ENCODE data around the gene PPP1R16B. TPM values are rescaled to one million over a fixed set of nuclear protein-coding genes. Genes with fewer than 3 reads are reported as not detected.
"Not testable (repeated sequence)": the region's sequence is repeated elsewhere in the genome, so short reads cannot be mapped to it uniquely, and the experiment has no call there.

PPP1R16B gene
- total RNA-seq, 1 donor: 0.09 TPM

- no peak overlapping the region for H3K4me3 ChIP-seq (ENCODE audit: low read depth, low read length)
- TF ChIP-seq, protein P1, sequence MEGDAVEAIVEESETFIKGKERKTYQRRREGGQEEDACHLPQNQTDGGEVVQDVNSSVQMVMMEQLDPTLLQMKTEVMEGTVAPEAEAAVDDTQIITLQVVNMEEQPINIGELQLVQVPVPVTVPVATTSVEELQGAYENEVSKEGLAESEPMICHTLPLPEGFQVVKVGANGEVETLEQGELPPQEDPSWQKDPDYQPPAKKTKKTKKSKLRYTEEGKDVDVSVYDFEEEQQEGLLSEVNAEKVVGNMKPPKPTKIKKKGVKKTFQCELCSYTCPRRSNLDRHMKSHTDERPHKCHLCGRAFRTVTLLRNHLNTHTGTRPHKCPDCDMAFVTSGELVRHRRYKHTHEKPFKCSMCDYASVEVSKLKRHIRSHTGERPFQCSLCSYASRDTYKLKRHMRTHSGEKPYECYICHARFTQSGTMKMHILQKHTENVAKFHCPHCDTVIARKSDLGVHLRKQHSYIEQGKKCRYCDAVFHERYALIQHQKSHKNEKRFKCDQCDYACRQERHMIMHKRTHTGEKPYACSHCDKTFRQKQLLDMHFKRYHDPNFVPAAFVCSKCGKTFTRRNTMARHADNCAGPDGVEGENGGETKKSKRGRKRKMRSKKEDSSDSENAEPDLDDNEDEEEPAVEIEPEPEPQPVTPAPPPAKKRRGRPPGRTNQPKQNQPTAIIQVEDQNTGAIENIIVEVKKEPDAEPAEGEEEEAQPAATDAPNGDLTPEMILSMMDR (IDR thresholded peaks at IDR 0.05; ENCODE audit: insufficient read depth, low read length): no peak
- no peak for DNase-seq (ENCODE audit: low read depth)
These were observed 152.5 kb downstream of the PPP1R16B start for GRCh38 chr20:38957915-38958485.

GRCh38 chr20:38960187-38960687, 154.7 kb downstream of the PPP1R16B start:
- DNase-seq (ENCODE audit: low read depth); H3K4me3 ChIP-seq (ENCODE audit: low read depth, low read length): not testable (repeated sequence)

GRCh38 chr20:38961530-38962043, 156.1 kb downstream of the PPP1R16B start:
- TF ChIP-seq, protein P1 (IDR thresholded peaks at IDR 0.05; ENCODE audit: insufficient read depth, low read length): no peak
- H3K4me3 ChIP-seq (ENCODE audit: low read depth, low read length): peak overlapping the region; percentile 80
- no peak for DNase-seq (ENCODE audit: low read depth)

DNA sequence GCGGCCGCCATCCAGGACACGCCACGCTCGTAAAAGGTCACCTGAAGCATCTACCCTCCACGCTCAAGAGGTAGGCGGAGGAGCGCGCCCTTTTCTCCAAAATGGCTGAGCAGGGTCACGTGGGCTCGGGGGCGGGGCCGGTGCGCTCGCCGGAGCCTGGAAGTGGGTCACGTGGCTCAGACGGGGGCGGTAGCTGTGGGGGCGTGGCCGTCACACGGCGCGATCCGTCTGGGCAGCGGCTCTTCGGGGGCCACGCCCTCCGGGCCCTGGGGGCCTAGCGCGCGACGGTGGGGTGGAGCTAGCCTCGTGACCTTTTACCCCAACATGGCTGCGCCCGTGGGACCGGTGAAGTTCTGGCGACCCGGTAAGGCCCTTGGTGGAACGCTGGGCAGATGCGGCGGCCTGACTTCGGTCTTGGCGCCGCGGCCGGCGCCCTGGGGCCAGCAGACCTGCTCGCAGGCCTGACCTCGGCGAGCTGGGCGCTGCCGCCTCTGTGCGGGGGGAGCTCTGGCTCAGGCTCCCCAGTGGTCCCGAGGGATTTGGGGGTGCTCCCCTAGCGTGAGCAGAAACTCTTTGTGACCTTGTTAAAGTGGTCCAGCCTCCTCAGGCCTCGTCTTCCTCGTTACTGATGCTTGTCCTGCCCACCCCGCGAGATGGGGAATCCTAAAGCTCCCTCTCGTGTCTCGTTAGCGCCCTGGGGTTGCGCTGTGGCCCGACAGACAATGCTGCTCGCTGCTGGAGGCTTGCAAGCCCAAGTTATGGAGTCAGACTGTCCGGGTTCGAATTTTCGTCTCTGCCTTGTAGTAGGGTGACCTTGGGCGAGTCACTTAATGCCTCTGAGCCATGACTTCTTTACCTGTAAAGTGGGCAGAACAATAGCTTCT, 156.8 kb downstream of the PPP1R16B start, which contains the start of gene DHX35:
DHX35 (plus strand) TSS at position 301 of the 884 bp plus-strand sequence; CDS start at position 325, 24 bp downstream.
- DNase-seq (ENCODE audit: low read depth): peak; percentile 94
- peak within 1 kb of the TSS; percentile 93 for H3K4me3 ChIP-seq (ENCODE audit: low read depth, low read length)
- TF ChIP-seq, protein P1 (IDR thresholded peaks at IDR 0.05; ENCODE audit: insufficient read depth, low read length): peak; percentile 61

DNA sequence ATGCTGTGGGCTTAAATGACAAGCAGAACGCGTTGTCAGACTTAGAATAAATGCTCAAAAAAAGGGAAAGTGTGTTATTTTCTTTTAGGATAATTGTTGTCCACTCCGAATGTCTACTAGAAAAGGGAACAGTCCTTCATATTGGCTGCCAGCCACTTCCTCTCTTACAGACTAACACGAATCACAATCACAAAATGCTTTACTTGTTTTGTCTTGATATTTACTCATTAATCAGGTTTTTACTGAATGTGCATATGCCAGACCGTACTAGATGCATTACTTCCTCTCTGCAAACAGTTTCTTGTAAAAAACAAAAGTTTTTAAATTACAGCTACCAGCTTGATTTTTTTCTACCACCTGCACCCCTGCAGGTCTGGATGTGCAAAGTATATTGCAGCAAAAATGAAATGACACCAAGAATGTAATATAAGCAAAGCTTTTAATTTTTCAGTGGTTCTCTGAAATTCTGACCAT, 157.5 kb downstream of the PPP1R16B start:
- no peak for DNase-seq (ENCODE audit: low read depth)
- peak overlapping the region; percentile 93 for H3K4me3 ChIP-seq (ENCODE audit: low read depth, low read length)
- TF ChIP-seq, protein P1 (IDR thresholded peaks at IDR 0.05; ENCODE audit: insufficient read depth, low read length): no peak

DNA sequence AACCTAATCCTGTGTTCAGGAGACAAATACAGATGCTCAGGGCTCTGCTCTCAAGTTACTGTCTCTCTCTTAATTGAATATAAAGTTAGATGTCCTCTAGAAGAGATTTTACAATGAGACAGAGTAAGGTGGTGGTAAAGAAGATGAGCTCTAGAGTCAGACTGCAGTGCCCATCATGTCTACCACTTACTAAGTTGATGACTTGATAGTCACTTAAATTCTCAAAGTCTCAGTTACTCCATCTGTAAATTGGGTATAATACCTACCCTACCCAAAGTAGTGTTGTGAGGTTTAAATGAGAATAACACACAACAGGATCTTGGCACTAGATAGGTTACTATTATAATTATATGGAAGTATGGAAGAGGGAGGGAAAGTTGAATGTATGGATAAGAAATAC, 158.2 kb downstream of the PPP1R16B start:
- no peak for DNase-seq (ENCODE audit: low read depth)
- no peak overlapping the region for H3K4me3 ChIP-seq (ENCODE audit: low read depth, low read length)
- TF ChIP-seq, protein P1 (IDR thresholded peaks at IDR 0.05; ENCODE audit: insufficient read depth, low read length): no peak

DNA sequence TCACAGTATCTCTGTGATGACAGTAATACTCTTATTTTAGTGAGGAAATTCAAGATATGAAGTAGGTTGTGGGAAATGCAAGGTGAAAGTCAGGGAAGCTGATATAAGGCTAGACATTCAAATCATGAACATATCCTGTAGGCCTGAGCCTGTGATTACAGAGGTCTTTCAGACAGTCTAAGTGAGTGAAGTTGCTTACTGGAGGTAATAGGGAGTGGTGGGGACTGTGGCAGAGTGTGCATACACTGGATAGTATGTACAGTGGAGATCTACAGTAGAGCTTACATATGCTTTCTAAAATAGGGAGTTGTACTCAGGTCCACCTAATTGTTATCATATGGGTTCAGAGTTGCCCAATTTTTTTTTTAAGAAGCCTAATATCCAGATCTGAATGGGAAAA, 159.8 kb downstream of the PPP1R16B start:
- TF ChIP-seq, protein P1 (IDR thresholded peaks at IDR 0.05; ENCODE audit: insufficient read depth, low read length): no peak
- H3K4me3 ChIP-seq (ENCODE audit: low read depth, low read length): no peak overlapping the region
- DNase-seq (ENCODE audit: low read depth): no peak

Measured in fibroblast of the aortic adventitia (primary cell).